ENCODE results near the gene PSMA3.
A peak's percentile ranks its signal among the peaks of the same experiment; 100 is the strongest.

The PSMA3 gene

GRCh38 chr14:58272588-58273372, 28.1 kb downstream of the PSMA3 start:
- peak in 1 of 3 experiments; percentile 13 for DNase-seq

- DNase-seq, result no peak
Measured at GRCh38 chr14:58274881-58275280, 30.2 kb downstream of the PSMA3 start.

DNA sequence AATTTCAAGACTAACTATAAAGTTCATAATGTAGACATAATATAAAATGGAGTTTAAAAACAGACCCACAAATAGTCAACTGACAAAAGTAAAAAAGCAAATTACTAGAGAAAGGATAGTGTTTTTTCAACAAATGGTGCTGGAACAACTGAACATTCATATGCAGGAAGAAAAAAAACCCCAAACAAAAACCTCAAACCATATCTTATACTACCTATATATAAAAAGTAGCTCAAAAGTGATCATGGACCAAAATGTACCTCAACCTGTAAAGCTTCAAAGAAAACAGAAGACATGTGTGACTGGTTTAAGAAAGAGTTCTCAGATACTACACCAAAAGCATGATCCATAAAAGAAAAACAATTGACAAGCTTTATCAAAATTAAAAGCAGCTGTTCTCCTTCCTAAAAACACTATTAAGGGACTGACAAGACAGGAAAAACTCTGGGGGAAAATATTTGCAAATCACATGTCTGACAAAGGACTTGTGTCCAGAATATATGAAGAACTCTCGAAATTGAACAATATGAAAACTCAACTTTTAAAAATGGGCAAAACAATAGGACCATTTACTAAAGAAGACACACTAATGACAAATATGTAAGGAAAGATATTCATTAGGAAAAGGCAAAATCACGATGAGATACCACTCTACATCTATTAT, 31.0 kb downstream of the PSMA3 start:
- no peak for DNase-seq

DNA sequence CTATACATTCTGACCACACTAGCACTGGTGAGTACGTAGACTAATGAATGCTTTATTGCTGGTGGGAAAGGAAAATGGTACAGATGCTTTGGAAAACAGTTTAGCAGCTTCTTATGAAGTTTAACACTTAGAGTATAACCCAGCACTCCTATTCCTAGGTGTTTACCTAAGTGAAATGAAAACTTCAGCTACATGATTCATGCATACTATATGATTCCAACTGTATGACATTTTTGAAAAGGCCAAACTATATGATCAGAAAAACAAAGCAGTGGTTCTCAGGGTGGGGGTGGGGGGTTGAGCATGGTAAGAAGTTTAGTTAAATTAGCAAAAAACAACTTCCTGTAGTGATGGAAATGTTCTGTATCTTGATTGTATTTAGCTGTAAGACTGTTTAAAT, 31.6 kb downstream of the PSMA3 start:
- no peak for DNase-seq

DNA sequence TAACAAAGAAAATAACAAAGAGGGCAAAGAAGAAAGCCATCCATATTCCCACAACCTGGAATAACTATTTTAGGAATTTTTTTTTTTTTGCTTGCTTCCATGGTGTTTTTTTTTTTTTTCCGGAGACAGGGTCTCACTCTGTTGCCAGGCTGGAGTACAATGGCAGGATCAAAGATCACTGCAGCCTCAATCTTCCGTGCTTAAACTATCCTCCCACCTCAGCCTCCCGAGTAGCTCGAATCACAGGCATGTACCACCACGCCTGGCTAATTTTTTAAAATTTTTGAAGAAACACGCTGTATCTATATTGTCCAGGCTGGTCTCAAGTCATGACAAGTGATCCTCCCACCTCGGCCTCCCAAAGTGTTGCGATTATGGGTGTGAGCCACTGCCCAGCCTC, 33.5 kb downstream of the PSMA3 start:
- DNase-seq, result no peak

DNA sequence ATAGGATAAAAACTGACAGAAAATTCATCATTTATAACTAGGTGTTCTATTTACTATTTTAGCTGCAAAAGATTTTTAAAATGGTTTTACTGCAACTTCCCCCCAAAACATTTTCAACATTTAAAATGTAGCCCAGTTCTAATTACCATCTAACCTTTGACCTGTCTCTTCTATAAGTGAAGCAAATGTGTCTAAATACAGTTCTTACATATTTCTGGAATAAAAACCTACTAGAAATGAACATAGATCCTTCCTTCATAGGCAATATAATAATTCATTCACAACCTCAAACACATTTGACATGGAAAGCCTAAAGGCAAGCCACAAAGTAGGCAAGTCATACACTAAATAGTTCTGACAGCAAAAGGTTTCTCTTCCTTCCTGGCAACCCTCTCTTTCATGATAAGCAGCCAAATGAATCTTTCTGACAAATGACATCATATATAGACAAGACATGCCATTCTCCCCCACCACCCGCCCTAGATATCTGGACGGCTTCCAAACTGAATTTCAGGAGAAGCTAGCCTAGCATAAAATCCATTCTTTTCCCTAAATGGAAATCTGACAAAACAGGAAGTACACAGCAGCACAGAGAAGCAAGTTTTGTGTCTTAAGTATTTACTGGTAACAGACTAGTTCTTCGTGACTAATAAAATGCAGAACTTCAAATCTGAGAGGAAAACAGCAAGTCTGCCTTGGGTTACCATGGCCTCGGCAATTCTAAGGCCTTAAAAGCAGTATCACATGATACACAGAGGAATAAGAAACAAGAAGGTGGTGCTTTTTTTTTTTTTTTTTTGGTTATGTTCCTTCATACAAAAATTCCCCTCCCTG, 36.5 kb downstream of the PSMA3 start:
- DNase-seq, result no peak

DNA sequence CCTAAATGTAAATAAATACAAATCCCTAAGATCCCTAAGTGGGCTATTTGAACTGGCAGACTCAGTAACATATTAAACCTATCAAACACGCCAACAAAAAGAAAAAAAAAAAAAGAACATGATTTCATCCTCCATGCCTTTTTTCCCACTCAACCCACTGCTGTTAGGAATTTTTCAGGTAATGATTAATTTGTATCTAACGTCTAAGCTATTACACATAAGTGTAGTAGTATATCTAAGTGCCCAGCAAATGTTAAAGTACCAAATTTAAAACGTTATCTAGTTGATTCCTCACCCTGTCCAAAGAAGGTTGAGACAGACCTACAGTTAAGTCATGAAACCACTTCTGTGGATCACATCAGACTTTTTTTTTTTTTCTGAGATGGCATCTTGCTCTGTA, 37.3 kb downstream of the PSMA3 start:
- no peak for DNase-seq

DNA sequence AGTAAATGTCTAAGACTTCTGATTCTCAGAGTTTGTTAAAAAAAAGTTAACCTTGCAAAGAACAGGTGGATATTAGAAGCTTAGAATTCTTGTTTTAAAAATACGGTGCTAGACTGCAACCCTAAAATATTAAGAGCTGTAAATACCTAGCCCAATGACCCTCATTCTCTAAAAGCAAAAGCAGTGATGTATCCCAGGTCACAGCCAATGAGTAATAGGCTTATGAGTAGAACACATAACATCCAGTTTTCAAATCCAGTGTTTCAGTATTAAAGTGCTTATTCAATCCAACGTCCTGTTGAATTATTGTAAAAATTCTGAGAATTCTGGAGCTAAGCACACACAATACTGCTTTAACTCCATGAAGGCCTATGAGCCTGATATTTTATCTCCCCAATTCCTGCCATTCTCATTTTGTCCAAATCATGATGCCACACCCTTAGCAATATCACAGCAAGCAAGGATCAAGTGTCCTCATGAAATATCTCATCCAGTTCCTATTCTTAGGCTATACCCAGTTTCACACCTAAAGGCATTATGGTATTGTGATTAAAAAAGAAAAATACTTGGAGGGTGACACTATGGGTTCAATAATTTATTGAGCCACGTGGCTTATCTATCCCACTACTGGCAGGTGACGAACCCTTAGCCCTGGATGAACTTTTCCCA, 38.4 kb downstream of the PSMA3 start:
- no peak for DNase-seq

- no peak for DNase-seq
Measured at GRCh38 chr14:58283730-58284129, 39.1 kb downstream of the PSMA3 start.

DNA sequence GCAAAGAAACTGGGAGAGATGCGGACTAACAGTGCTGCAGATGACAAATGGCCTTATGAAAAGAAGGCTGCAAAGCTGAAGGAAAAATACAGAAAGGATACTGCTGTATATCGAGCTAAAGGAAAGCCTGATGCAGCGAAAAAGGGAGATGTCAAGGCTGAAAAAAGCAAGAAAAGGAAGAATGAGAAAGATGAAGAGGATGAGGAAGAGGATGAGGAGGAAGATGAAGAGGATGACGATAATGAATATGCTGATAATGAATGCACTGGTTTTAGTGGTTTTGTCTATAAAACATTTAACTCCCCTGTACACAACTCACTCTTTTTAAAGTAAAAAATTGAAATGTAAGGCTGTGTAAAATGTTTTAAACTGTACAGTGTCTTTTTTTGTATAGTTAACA, 40.5 kb downstream of the PSMA3 start:
- no peak for DNase-seq

DNA sequence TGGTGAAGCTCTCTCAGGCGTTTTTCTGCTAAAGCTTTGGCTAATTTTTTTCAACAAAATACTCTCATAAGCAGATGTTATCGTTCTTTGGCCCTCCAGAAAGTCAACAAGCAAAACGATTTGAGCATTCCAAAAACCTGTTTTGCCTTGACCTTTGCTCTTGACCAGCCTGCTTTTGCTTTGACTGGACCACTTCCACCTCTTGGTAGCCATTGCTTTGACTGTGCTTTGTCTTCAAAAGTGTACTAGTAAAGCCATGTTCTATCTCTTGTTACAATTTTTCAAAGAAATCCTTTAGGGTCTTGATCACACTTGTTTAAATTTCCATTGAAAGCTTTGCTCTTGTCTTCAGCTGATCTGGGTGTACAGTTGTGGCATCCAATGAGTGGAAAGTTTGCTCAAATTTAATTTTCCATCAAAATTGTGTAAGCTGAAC, 43.0 kb downstream of the PSMA3 start:
- DNase-seq, result no peak

- no peak for DNase-seq
Measured at GRCh38 chr14:58288106-58288792, 43.6 kb downstream of the PSMA3 start.

DNA sequence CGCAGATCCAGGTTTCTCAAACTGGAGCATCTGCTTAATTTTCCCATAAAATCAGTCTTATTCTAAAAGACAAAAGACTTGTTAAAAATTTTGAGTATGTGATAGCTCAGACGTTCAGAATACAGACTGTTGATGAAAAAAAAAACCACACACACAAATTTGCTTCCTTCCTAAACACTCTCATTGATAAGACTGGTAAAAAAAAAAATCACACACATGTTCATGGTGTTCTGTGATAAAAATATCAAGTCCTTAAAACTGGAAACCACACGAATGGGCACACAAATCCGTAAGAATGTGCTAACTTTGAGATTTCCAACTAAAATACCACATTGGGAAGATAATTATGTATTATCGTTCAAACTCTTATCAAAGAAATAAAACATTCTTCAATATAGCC, 47.0 kb downstream of the PSMA3 start:
- DNase-seq, result no peak

DNA sequence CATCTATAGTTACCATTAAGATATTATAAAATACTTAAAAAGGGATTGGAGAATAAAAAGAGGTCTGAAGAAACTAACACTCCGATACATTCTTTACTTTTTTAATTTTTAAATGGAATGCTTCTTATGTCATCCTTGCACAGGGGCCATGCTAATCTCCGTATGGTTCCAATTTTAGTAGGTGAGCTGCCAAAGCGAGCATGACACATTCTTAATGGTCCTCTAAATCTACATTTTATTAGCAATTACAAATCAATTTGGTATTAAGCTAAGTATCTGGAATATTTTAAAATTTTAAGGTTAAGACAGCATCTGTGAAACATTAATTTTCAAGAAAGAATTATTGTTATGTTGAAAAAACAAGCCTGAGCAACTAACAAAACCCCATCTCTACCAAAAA, 47.5 kb downstream of the PSMA3 start:
- DNase-seq, result no peak

DNA sequence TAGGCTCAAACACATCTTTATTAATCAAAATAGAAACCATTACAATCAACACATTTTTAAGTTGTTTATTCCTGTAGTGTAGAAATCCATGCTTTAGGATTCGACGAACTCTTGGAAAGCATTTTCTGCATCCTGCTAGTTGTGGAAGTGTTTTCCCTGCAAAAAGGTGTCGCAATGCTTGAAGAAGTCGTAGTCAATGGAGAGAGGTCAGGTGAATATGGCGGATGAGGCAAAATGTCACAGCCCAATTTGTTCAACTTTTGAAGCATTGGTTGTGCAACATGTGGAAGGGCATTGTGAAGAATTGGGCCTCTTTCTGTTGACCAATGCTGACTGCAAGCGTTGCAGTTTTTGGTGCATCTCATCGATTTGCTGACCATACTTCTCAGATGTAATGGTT, 49.6 kb downstream of the PSMA3 start:
- DNase-seq, result no peak

DNA sequence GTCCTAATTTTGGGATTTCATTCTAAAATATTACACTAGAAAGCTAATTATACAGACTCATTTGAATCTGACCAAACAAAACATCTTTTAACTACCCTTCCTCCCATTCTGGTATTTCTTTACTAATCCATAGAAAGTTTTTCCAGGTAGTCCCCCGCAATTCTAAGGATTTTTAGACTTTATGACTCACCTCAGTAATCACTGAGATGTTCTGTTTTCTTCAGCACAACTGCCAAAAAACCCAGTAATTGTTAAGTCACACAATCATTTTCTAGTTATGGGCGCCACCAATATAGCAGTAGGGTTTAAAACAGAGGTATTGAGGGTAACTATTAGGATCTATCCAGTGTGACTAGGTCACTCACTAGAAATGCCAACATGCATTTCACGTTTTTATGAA, 52.1 kb downstream of the PSMA3 start:
- peak in 1 of 3 experiments; percentile 35 for DNase-seq

- no peak for DNase-seq
Measured at GRCh38 chr14:58297412-58297761, 52.7 kb downstream of the PSMA3 start.

DNA sequence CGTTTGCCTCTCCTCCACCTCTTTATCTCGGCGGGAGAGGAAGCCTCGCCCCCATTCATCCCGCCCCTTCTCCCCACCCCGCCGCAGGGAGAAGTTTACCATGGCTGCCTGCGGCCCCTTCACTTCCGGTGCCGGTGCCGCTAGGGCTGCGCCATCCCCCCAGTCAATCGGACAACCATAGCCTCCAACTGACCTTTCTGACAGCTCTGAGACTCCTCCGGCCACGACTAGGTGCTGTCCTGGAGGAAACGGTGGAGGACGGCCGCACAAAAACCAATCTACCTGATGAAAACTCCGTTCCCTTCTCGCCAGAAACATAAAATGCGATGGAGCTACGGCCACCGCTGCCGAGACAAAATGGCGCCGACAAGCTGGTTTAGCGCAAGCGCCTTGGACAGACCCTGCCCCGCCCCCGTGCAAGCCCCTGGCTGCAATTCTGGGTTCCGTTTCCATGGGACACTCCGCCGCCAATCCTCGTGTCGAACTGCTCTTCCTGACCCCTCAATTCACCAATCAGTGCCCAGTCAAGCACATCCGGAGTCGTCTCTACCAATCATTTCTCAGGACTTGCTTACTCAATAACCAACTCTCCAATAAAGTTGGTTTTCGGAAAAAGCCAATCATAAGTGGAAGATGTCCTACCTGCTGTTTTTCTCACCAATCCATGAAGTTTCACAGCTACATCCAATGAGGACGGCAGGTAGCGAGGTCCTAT, 53.3 kb downstream of the PSMA3 start:
- peak; percentile 99 to 100 (median 99) for DNase-seq

DNA sequence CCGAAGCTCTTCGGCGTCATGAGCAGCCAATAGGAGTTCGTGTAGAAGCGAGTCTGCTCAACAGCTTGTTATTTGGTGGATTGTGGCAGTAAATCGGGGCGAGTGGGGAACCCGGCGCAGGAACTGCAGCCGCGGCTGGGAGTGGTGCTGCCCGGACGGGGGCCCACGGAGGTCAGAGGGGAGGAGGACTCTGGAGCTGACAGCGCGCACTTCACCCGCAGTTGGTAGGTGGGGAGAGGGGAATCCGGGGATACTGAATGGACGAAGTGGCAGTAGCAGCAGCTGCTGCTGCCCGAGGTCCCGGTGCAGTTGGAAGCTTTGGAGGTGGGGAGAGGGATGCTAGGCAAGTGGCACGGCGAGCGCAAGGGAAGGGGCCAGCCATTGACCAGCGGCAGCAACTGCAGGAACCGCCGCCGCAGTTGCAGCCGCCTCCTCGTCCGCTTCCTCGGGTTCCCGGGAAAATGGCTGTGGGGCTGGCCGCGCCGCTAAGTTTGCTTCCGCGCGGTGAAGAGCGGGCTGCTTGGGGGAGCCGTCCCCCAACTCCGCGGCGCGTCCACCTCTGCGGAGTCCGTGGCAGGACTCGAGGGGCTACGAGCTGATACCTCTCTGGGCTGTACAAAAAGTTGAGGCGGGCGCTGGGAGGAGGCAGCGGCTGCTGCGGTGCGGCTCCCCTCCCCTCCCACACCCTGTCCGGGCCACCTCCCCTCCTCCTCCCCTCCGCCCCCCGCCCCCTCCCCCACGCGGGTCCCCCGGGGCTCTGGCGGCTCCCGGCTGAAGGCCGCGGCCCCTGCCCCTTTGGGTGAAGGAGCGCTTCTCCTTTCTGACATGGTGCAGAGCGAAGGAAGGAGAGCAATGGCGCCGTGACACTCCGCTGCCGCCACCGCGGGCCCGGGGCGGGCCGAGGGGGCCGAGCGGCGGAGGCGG, 54.1 kb downstream of the PSMA3 start, which contains the start of gene ARID4A:
TSS of gene ARID4A (plus strand) at position 79 of the 924 bp plus-strand sequence. CDS start 1,300 bp downstream, outside the sequence.
- DNase-seq, result peak in 2 of 3 experiments; percentile 51 to 65

Measured in NCI-H1417 (cell line).